ENCODE data around the gene LRRK1. TPM values are rescaled to one million over a fixed set of nuclear protein-coding genes. Genes with fewer than 3 reads are reported as not detected.

LRRK1 gene
- total RNA-seq, 2 experiments from 2014 or later = 0.29 to 0.30 TPM

GRCh38 chr15:100930306-100930848 is 11.2 kb downstream of the LRRK1 start:
- DNase-seq = no peak
- Mint-ChIP-seq H3K4me3 (no peak overlapping the region), H3K9me3 (no peaks in the 10 kb centered on the region), H3K36me3 (no peaks in the 10 kb centered on the region), H3K27ac (no peak overlapping the region), H3K4me1 (no peaks in the 10 kb centered on the region), H3K27me3 (no peaks in the 10 kb centered on the region)

GRCh38 chr15:100931143-100931890 is 12.2 kb downstream of the LRRK1 start:
- Mint-ChIP-seq H3K4me3 (no peak overlapping the region), H3K27me3 (no peaks in the 10 kb centered on the region), H3K4me1 (no peaks in the 10 kb centered on the region), H3K27ac (no peak overlapping the region), H3K9me3 (no peaks in the 10 kb centered on the region), H3K36me3 (no peaks in the 10 kb centered on the region)
- DNase-seq = no peak

GRCh38 chr15:100932676-100933348 is 13.7 kb downstream of the LRRK1 start:
- Mint-ChIP-seq H3K4me3 (no peak overlapping the region), H3K27me3 (no peaks in the 10 kb centered on the region), H3K27ac (no peak overlapping the region), H3K36me3 (no peaks in the 10 kb centered on the region), H3K9me3 (no peaks in the 10 kb centered on the region), H3K4me1 (no peaks in the 10 kb centered on the region)
- DNase-seq = no peak

- no peak overlapping the region for H3K4me3 Mint-ChIP-seq
- H3K9me3 Mint-ChIP-seq = no peaks in the 10 kb centered on the region
- H3K36me3 Mint-ChIP-seq = no peaks in the 10 kb centered on the region
- H3K27me3 Mint-ChIP-seq = no peaks in the 10 kb centered on the region
- H3K4me1 Mint-ChIP-seq = no peaks in the 10 kb centered on the region
- H3K27ac Mint-ChIP-seq = no peak overlapping the region
- DNase-seq = no peak
Observed at GRCh38 chr15:100934166-100934565, 15.0 kb downstream of the LRRK1 start.

- Mint-ChIP-seq H3K4me3 (no peak overlapping the region), H3K4me1 (no peaks in the 10 kb centered on the region), H3K27ac (no peak overlapping the region), H3K27me3 (no peaks in the 10 kb centered on the region), H3K9me3 (no peaks in the 10 kb centered on the region), H3K36me3 (no peaks in the 10 kb centered on the region)
- DNase-seq = no peak
Observed at GRCh38 chr15:100934726-100935125, 15.6 kb downstream of the LRRK1 start.

- Mint-ChIP-seq H3K36me3 (no peaks in the 10 kb centered on the region), H3K4me1 (no peaks in the 10 kb centered on the region), H3K9me3 (no peaks in the 10 kb centered on the region), H3K27me3 (no peaks in the 10 kb centered on the region), H3K4me3 (no peak overlapping the region), H3K27ac (no peak overlapping the region)
- DNase-seq = no peak
Observed at GRCh38 chr15:100937171-100937570, 18.0 kb downstream of the LRRK1 start.

- no peak overlapping the region for H3K27ac Mint-ChIP-seq
- H3K4me1 Mint-ChIP-seq = no peaks in the 10 kb centered on the region
- no peaks in the 10 kb centered on the region for H3K27me3 Mint-ChIP-seq
- H3K4me3 Mint-ChIP-seq = no peak overlapping the region
- no peak for DNase-seq
- no peaks in the 10 kb centered on the region for H3K36me3 Mint-ChIP-seq
- no peaks in the 10 kb centered on the region for H3K9me3 Mint-ChIP-seq
Observed at GRCh38 chr15:100939791-100940190, 20.6 kb downstream of the LRRK1 start.

GRCh38 chr15:100940767-100941379 is 21.7 kb downstream of the LRRK1 start:
- H3K4me1 Mint-ChIP-seq = no peaks in the 10 kb centered on the region
- no peaks in the 10 kb centered on the region for H3K27me3 Mint-ChIP-seq
- no peak for DNase-seq
- no peaks in the 10 kb centered on the region for H3K9me3 Mint-ChIP-seq
- no peaks in the 10 kb centered on the region for H3K36me3 Mint-ChIP-seq
- no peak overlapping the region for H3K4me3 Mint-ChIP-seq
- H3K27ac Mint-ChIP-seq = no peak overlapping the region

- no peak overlapping the region for H3K27ac Mint-ChIP-seq
- H3K36me3 Mint-ChIP-seq = no peaks in the 10 kb centered on the region
- no peak overlapping the region for H3K4me3 Mint-ChIP-seq
- no peaks in the 10 kb centered on the region for H3K9me3 Mint-ChIP-seq
- H3K4me1 Mint-ChIP-seq = no peaks in the 10 kb centered on the region
- H3K27me3 Mint-ChIP-seq = no peaks in the 10 kb centered on the region
- no peak for DNase-seq
Observed at GRCh38 chr15:100941536-100941935, 22.4 kb downstream of the LRRK1 start.

GRCh38 chr15:100942656-100943425 is 23.7 kb downstream of the LRRK1 start:
- no peaks in the 10 kb centered on the region for H3K9me3 Mint-ChIP-seq
- no peaks in the 10 kb centered on the region for H3K4me1 Mint-ChIP-seq
- no peaks in the 10 kb centered on the region for H3K36me3 Mint-ChIP-seq
- no peaks in the 10 kb centered on the region for H3K27me3 Mint-ChIP-seq
- no peak overlapping the region for H3K27ac Mint-ChIP-seq
- DNase-seq = no peak
- no peak overlapping the region for H3K4me3 Mint-ChIP-seq

- Mint-ChIP-seq H3K27me3 (peaks cover 10% of the 10 kb centered on the region), H3K27ac (no peak overlapping the region), H3K4me1 (no peaks in the 10 kb centered on the region), H3K9me3 (no peaks in the 10 kb centered on the region), H3K36me3 (no peaks in the 10 kb centered on the region), H3K4me3 (no peak overlapping the region)
- no peak for DNase-seq
Observed at GRCh38 chr15:100944244-100944895, 25.2 kb downstream of the LRRK1 start.

- H3K27ac Mint-ChIP-seq = no peak overlapping the region
- H3K36me3 Mint-ChIP-seq = no peaks in the 10 kb centered on the region
- no peaks in the 10 kb centered on the region for H3K4me1 Mint-ChIP-seq
Observed at GRCh38 chr15:100944986-100945385, 25.8 kb downstream of the LRRK1 start.

GRCh38 chr15:100947760-100948429 is 28.7 kb downstream of the LRRK1 start:
- no peak overlapping the region for H3K27ac Mint-ChIP-seq
- H3K9me3 Mint-ChIP-seq = no peaks in the 10 kb centered on the region
- no peak overlapping the region for H3K4me3 Mint-ChIP-seq
- H3K27me3 Mint-ChIP-seq = peaks cover 14% of the 10 kb centered on the region
- H3K4me1 Mint-ChIP-seq = no peaks in the 10 kb centered on the region
- no peaks in the 10 kb centered on the region for H3K36me3 Mint-ChIP-seq
- no peak for DNase-seq

More at GRCh38 chr15:100944986-100945385, 25.8 kb downstream of the LRRK1 start:
- peaks cover 13% of the 10 kb centered on the region for H3K27me3 Mint-ChIP-seq
- H3K4me3 Mint-ChIP-seq = no peak overlapping the region
- no peaks in the 10 kb centered on the region for H3K9me3 Mint-ChIP-seq
- DNase-seq = no peak

- no peak for DNase-seq
- no peaks in the 10 kb centered on the region for H3K9me3 Mint-ChIP-seq
- peaks cover 18% of the 10 kb centered on the region for H3K27me3 Mint-ChIP-seq
- no peak overlapping the region for H3K4me3 Mint-ChIP-seq
- no peaks in the 10 kb centered on the region for H3K36me3 Mint-ChIP-seq
- no peak overlapping the region for H3K27ac Mint-ChIP-seq
- H3K4me1 Mint-ChIP-seq = no peaks in the 10 kb centered on the region
Observed at GRCh38 chr15:100948430-100948762, 29.2 kb downstream of the LRRK1 start.

Measured in activated naive CD8-positive, alpha-beta T cell treated with anti-CD3 and anti-CD28 coated beads for 36 hours (primary cell).